ENCODE data around the gene YIF1B.

YIF1B gene

GRCh38 chr19:38288123-38288855, 27.5 kb downstream of the YIF1B start:
- ChIA-PET POLR2A (ENCODE audit: low non-redundant PET) (interaction anchor here (0.6 to 0.7 kb wide), 2 partner anchors 24 to 86 kb away, joined by 3 to 8 read pairs; partner anchors contain the start of gene PSMD8), CTCF (interaction anchor here (0.6 to 1.0 kb wide), 2 partner anchors 22 to 45 kb away, joined by 4 read pairs; no protein-coding TSS in a partner anchor)
- TF ChIP-seq, protein P1, sequence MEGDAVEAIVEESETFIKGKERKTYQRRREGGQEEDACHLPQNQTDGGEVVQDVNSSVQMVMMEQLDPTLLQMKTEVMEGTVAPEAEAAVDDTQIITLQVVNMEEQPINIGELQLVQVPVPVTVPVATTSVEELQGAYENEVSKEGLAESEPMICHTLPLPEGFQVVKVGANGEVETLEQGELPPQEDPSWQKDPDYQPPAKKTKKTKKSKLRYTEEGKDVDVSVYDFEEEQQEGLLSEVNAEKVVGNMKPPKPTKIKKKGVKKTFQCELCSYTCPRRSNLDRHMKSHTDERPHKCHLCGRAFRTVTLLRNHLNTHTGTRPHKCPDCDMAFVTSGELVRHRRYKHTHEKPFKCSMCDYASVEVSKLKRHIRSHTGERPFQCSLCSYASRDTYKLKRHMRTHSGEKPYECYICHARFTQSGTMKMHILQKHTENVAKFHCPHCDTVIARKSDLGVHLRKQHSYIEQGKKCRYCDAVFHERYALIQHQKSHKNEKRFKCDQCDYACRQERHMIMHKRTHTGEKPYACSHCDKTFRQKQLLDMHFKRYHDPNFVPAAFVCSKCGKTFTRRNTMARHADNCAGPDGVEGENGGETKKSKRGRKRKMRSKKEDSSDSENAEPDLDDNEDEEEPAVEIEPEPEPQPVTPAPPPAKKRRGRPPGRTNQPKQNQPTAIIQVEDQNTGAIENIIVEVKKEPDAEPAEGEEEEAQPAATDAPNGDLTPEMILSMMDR (conservative IDR thresholded peaks at IDR 0.05; ENCODE audit: low read depth), result no peak
- peak overlapping the region; percentile 27 for H3K27ac ChIP-seq
- no peak for DNase-seq (ENCODE audit: low spot score)

GRCh38 chr19:38287604-38288003, 28.1 kb downstream of the YIF1B start:
- ChIA-PET CTCF (no interaction called here), POLR2A (ENCODE audit: low non-redundant PET) (interaction anchor here (0.6 kb wide), 1 partner anchor 23 kb away, joined by 8 read pairs; no protein-coding TSS in a partner anchor)
- peak overlapping the region; percentile 27 for H3K27ac ChIP-seq
- DNase-seq (ENCODE audit: low spot score), result no peak
- TF ChIP-seq, protein P1 (conservative IDR thresholded peaks at IDR 0.05; ENCODE audit: low read depth), result no peak

- TF ChIP-seq, protein P1 (conservative IDR thresholded peaks at IDR 0.05; ENCODE audit: low read depth), result no peak
- no peak for DNase-seq (ENCODE audit: low spot score)
- ChIA-PET POLR2A (ENCODE audit: low non-redundant PET) (interaction anchor here (0.6 kb wide), 1 partner anchor 35 kb away, joined by 4 read pairs; no protein-coding TSS in a partner anchor), CTCF (no interaction called here)
- H3K27ac ChIP-seq, result no peak overlapping the region
These were observed 30.2 kb downstream of the YIF1B start for GRCh38 chr19:38285567-38285966.

- H3K27ac ChIP-seq, result peak overlapping the region; percentile 6
- TF ChIP-seq, protein P1 (conservative IDR thresholded peaks at IDR 0.05; ENCODE audit: low read depth), result no peak
- CTCF ChIA-PET, result no interaction called here
- POLR2A ChIA-PET (ENCODE audit: low non-redundant PET), result interaction anchor here (0.5 kb wide), 1 partner anchor 232 kb away, joined by 3 read pairs; no protein-coding TSS in a partner anchor
- DNase-seq (ENCODE audit: low spot score), result no peak
These were observed 31.3 kb downstream of the YIF1B start for GRCh38 chr19:38284422-38284821.

GRCh38 chr19:38283271-38283670, 32.5 kb downstream of the YIF1B start:
- TF ChIP-seq, protein P1 (conservative IDR thresholded peaks at IDR 0.05; ENCODE audit: low read depth), result no peak
- no peak for DNase-seq (ENCODE audit: low spot score)
- ChIA-PET POLR2A (ENCODE audit: low non-redundant PET) (no interaction called here), CTCF (no interaction called here)
- H3K27ac ChIP-seq, result peak overlapping the region; percentile 36; the same call in 1 of the 2 replicates

DNA sequence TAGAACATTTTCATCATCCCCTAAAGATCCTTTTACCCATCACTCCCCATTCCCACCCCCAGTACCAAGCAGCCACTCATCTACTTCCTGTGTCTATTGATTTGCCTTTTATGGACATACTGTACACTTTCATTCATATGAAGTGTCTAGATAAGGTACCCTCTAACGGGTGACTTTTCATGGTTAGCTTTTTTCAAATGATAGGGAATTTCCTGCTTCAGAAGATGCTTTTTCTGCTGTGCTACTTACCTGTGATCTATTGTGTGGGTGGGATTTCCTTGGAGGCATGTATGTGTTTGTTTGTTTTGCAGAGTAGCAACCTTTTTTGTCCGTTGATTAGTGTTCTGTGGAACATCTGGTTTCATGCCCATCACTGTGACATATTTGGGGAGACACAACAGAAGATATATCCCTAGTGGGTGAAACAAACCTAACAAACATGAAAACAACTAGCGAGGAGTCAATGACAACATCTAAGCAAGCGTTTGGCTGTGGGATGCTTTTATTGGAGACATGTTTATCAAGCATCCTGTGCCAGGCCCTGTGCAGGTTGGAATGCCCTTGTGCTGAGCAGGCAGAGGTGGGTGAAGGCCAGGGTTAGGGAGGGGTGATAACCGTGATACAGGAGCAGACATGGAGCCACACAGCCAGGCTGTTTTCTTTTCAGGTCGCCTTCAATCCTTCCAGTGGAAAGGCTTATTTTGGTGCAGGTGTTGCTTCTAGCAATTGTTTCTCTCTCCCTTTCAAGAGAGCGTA, 33.8 kb downstream of the YIF1B start:
- H3K27ac ChIP-seq, result no peak overlapping the region; the same call in 1 of the 2 replicates
- POLR2A ChIA-PET (ENCODE audit: low non-redundant PET), result no interaction called here

More for the DNA sequence above, 33.8 kb downstream of the YIF1B start:
- TF ChIP-seq, protein P1 (conservative IDR thresholded peaks at IDR 0.05; ENCODE audit: low read depth), result no peak
- DNase-seq (ENCODE audit: low spot score), result no peak
- CTCF ChIA-PET, result no interaction called here

Data from RWPE1 (cell line).